SIG-M5 treated with dmso at 0.1 percent for 504 hours (cell line): ENCODE data around the gene NCKAP5.

Source experiments
- DNase-seq: peaks from one replicate; lab custom pipeline; 2025; ENCODE audit not compliant: unreplicated experiment; lab: John Stamatoyannopoulos, UW

The NCKAP5 gene

GRCh38 chr2:133498662-133499585 is 69.3 kb downstream of the NCKAP5 start:
- no peak for DNase-seq

DNA sequence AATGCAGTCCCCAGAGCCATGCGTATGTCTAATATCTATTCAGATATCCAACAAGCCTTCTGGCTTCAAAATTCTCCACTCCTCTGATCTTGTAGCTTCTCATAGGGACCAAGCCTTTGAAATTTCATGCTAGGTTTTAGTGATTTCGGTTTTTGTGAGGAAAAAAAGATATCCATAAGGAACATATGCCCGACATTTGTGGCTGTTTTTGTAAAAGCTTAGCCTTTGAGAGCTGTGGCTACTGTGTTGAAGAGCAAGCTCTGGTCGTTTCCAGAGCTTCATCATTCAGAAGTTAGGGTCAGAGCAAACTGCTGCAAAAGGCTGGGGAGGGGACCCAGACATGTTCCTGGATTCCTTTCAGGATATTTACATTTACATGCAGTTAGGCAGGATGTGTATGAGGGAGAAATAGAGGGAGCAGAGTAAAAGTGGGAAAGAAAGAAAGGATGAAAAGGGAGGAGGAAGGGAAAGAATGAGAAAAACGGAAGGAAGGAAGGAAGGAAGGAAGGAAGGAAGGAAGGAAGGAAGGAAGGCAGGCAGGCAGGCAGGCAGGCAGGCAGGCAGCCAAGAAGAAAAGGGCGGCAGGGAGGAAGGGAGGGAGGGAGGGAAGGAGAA is 70.2 kb downstream of the NCKAP5 start:
- no peak for DNase-seq

DNA sequence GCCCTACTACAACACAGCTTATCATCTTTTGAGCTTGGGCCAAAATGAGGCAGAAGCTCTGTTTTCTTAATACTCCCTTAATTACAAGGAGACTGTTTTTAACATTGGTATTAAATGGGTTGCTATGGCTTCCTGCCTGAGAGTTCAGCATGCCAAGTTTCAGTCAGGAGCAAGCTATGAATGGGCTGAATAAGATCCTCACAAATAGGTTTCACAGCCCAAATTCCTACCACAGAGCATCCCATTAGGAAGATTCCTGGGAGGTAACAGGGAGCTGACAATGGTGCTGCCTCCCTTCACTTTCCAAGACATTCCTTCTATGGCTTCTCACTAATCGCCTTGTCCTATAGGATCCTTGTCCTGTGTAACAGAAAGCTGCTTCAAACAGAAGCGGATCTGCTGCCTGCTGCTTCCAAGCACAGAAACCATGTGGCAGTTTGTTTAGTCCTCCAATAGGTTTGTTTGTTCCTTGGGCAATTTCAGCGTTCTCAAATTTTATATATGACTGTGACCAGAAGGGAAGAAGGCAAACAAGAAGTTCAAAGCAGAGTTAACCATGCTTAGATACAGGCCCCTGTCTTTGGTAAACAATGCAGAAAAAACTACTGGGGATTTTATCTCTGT is 70.9 kb downstream of the NCKAP5 start:
- DNase-seq, result no peak

DNA sequence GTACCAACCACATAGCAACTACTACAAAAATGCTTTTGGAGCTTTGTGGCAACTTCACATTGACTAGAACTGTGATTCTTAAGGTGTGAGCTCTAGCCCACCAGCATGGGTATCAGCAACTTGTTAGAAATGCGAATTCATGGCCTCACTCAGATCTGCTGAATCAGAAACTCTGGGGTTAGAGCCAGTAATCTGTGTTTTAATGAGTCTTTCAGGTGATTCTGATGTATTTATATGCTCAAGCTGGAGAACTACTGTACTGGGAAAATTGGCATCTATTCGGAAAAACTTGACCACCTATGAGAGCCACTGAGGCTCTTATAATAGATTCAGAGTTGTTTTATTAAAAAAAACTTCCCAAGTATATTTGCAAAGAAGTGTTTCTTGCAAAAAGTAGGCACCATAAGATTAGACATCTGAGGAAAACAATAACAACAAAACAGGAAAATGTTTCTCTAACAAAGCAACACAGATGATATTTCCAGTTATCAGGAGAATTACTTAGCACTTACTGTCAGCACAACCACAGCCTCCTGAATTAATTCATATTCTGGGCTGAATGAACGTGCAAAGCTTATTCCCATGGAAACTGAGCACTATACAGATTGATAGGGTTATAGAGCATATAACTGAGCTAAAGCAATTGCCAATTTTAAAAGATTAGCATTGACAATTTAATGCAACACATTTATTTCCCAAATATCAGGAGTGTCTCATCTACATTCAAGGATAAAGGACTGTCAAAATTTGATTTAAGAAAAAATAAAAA is 71.6 kb downstream of the NCKAP5 start:
- no peak for DNase-seq

GRCh38 chr2:133495226-133495625 is 73.0 kb downstream of the NCKAP5 start:
- no peak for DNase-seq

- DNase-seq, result no peak
Measured at GRCh38 chr2:133492719-133493380, 75.4 kb downstream of the NCKAP5 start.

GRCh38 chr2:133490411-133490980 is 77.8 kb downstream of the NCKAP5 start:
- DNase-seq, result no peak

DNA sequence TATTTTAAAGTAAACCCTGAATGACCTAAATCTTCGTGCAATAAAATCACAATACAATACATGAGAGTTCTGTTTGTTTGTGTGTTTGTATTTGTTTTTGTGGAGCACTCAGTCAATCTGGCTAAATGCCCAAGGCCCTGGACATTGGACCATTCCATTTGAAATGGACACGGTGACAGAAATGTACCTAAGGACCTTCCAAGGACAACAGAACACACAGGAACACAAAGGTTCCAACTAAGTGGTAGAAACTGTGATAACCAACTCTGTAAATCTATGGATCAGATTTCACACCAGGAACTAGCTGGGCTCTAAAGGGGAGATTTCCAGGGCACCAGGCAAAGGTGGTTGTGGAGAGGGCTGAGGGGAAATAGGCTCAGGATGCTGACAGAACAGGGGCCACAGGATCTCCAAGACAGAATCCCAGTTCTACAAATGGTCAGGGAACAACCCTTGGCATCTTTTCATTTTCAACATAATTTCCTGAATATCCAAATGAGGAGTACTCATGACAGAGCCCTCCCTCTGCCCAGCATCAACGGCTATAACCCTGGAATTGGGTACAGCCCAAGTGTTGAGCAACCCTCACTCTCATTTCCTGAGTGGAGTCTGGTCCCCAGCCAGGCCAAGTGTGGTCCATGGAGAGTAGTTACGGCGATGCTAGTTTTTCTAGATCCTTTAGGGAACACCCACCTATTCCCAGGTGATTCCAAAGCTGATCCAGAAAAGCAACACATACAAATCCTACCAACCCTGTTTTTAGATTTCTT is 78.4 kb downstream of the NCKAP5 start:
- DNase-seq, result no peak

DNA sequence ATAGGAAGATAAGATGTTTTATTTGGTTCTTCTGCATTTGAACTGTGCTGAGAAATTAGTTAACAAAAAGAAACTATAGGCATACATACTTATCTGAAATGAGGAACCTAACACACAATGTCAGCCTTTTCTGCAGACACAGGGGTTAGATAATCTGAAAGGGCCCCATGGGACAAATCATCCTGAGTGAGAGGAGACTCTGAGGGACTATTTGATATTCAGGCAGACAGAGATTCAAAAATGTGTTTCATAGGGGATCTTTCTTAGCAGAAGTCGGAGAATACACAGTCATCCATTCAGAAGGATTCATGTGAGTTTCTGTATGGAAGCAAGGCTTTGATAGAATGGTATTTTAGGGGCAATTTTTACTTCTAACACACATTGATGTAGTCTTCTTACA is 79.1 kb downstream of the NCKAP5 start:
- no peak for DNase-seq

DNA sequence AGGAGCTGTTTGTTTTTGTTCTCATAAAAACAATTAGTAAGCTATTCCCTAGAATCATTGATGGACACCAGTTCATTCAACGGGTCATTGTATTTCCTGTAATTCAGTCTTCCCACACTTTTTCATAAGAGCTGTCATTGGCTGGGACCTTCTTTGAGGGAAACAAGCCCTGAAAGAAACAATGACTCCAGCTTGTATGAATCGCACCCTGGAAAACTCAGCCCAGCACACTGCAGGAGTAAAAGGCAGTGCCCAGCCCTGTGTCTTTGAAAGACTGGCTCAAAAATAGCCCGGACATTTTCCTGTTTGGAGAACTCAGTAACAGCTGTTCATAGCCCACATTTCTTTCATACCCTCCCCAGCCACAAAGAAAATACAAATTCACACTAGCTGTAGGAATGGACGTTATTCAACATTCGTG is 81.5 kb downstream of the NCKAP5 start:
- DNase-seq, result no peak

- no peak for DNase-seq
Measured at GRCh38 chr2:133485868-133486267, 82.4 kb downstream of the NCKAP5 start.

- DNase-seq, result no peak
Measured at GRCh38 chr2:133484784-133485183, 83.5 kb downstream of the NCKAP5 start.

- DNase-seq, result no peak
Measured at GRCh38 chr2:133484106-133484505, 84.2 kb downstream of the NCKAP5 start.

- no peak for DNase-seq
Measured at GRCh38 chr2:133483181-133483580, 85.1 kb downstream of the NCKAP5 start.

- no peak for DNase-seq
Measured at GRCh38 chr2:133480707-133481429, 87.4 kb downstream of the NCKAP5 start.

GRCh38 chr2:133477616-133477990 is 90.7 kb downstream of the NCKAP5 start:
- DNase-seq, result no peak

DNA sequence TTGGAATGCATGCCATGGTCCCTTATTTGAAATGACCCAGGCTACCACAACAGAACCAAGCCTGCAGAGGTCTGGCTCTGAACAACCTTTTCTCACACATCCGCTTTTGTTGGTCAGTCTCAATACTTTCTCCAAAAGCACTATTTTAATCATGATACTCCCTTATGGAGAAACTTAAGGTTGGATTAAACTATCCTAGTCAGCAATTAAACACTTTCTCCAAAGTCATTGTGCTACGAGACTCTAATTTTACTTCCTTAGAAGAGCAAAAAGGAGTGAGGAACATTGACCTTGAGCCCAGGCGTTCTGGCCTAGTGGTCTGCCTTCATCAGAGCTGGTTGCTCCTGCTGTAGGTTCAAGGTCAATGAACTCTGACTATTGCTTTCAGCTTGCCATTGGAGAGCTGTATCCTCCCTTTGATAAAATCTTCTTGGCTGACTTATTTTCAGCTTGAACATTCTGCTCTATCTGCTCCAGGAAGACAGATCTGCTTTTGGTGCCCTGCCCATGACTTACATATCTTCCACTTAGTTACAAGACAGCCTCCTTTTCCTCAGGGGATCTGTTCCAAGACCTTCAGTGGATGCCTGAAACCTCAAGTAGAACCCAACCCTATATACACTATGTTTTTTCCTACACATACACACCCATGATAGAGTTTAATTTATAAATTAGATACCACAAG is 91.2 kb downstream of the NCKAP5 start:
- DNase-seq, result no peak

DNA sequence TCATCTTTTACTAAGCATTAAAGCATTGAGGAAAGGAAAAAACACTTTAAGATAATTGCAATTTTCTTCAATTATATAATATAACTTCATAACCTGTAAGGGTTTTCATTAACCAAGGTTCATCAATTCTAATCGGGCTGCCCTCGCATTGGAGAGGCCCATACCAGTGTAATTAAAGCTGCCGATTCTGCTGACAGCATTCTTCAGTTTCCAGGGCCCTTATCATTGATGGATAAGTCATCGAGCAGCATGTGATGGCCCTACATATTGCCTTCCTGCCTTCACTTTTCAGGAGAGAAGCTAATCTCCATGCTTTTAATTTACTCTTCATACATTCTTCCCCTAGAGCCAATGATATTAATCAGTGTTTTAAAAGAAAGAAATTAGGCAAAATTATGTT is 92.0 kb downstream of the NCKAP5 start:
- no peak for DNase-seq
